ENCODE results near the gene GNB4.

GNB4 gene

GRCh38 chr3:179375091-179375999, 75.9 kb downstream of the GNB4 start:
- TF ChIP-seq CTCF (IDR thresholded peaks at IDR 0.05; ENCODE audit: insufficient read depth, low read length, missing control alignments), result no peak
- ChIA-PET CTCF (interaction anchor here (1.1 kb wide), 1 partner anchor 182 kb away, joined by 3 read pairs; no protein-coding TSS in a partner anchor), POLR2A (no interaction called here)
- H3K4me3 ChIP-seq (ENCODE audit: low read depth, low read length), result no peak overlapping the region
- no peak for DNase-seq (ENCODE audit: low read depth, low spot score)

GRCh38 chr3:179373938-179374337, 77.3 kb downstream of the GNB4 start:
- POLR2A ChIA-PET, result interaction anchor here (0.7 kb wide), 1 partner anchor 347 kb away, joined by 3 read pairs; no protein-coding TSS in a partner anchor
- H3K4me3 ChIP-seq (ENCODE audit: low read depth, low read length), result no peak overlapping the region
- DNase-seq (ENCODE audit: low read depth, low spot score), result no peak
- no peak for TF ChIP-seq CTCF (IDR thresholded peaks at IDR 0.05; ENCODE audit: insufficient read depth, low read length, missing control alignments)
- CTCF ChIA-PET, result interaction anchor here (0.7 to 1.1 kb wide), 3 partner anchors 10 to 184 kb away, joined by 3 read pairs; no protein-coding TSS in a partner anchor

- no peak for DNase-seq (ENCODE audit: low read depth, low spot score)
- ChIA-PET POLR2A (no interaction called here), CTCF (interaction anchor here (1.2 kb wide), 1 partner anchor 12 kb away, joined by 3 read pairs; no protein-coding TSS in a partner anchor)
- no peak for TF ChIP-seq CTCF (IDR thresholded peaks at IDR 0.05; ENCODE audit: insufficient read depth, low read length, missing control alignments)
- H3K4me3 ChIP-seq (ENCODE audit: low read depth, low read length), result no peak overlapping the region
These were observed 81.6 kb downstream of the GNB4 start for GRCh38 chr3:179369621-179370020.

DNA sequence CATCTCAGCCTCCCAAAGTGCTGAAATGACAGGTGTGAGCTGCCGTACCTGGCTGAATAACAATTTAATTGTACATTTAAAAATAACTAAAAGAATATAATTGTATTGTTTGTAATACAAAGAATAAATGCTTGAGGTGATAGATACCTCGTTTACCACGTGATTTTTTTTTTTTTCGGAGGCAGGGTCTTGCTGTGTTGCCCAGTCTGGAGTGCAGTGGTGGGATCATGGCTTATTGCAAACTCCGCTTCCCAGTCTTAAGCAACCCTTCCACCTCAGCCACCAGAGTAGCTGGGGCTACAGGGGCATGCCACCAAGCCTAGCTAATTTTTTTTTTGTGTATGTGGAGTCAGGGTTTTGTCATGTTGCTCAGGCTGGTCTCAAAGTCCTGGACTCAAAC, 87.9 kb downstream of the GNB4 start:
- POLR2A ChIA-PET, result no interaction called here
- CTCF ChIA-PET, result interaction anchor here (0.7 to 1.2 kb wide), 2 partner anchors 10 to 13 kb away, joined by 3 read pairs; no protein-coding TSS in a partner anchor
- no peak overlapping the region for H3K4me3 ChIP-seq (ENCODE audit: low read depth, low read length)
- no peak for DNase-seq (ENCODE audit: low read depth, low spot score)
- no peak for TF ChIP-seq CTCF (IDR thresholded peaks at IDR 0.05; ENCODE audit: insufficient read depth, low read length, missing control alignments)

DNA sequence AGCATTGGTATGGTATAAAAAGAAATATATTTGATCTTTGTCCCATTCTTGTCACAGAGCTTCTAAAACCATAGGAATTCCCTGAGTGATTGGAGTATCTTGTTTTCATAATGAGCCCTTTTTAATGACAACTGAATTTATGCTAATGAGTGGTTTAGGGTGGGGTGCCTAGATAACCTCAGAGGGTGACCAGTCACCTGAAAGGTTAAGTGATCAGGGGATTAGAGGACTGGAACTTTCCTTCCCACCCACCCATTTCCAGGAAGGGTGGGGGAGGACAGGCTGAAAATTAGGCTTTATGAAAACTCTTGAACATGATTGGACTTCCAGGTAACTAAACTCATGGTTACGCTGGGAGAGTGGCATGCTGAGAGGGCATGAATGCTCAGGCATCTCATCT, 95.3 kb downstream of the GNB4 start:
- ChIA-PET CTCF (interaction anchor here (0.7 kb wide), 1 partner anchor 10 kb away, joined by 3 read pairs; no protein-coding TSS in a partner anchor), POLR2A (no interaction called here)
- TF ChIP-seq CTCF (IDR thresholded peaks at IDR 0.05; ENCODE audit: insufficient read depth, low read length, missing control alignments), result no peak
- no peak for DNase-seq (ENCODE audit: low read depth, low spot score)
- H3K4me3 ChIP-seq (ENCODE audit: low read depth, low read length), result no peak overlapping the region

- POLR2A ChIA-PET, result interaction anchor here (0.9 kb wide), 1 partner anchor 25 kb away, joined by 4 read pairs; the partner anchor contains the start of gene ZNF639
- H3K4me3 ChIP-seq (ENCODE audit: low read depth, low read length), result peak overlapping the region; percentile 92
- CTCF ChIA-PET, result interaction anchor here (1.5 kb wide), 1 partner anchor 27 kb away, joined by 4 read pairs; no protein-coding TSS in a partner anchor
- TF ChIP-seq CTCF (IDR thresholded peaks at IDR 0.05; ENCODE audit: insufficient read depth, low read length, missing control alignments), result no peak
- DNase-seq (ENCODE audit: low read depth, low spot score), result no peak
These were observed 102.8 kb downstream of the GNB4 start for GRCh38 chr3:179348325-179349013.

Data from AG04449 (cell line).